WERI-Rb-1 (cell line): ENCODE results near the gene ULK1.
"Not testable (repeated sequence)": the region's sequence is repeated elsewhere in the genome, so short reads cannot be mapped to it uniquely, and the experiment has no call there.

Experiments
- DNase-seq: peaks from one replicate; pipeline ENCODE4 v3.0.0-alpha.2; 2020
- H3K27ac ChIP-seq: fragments of 250-450 bp; sonication (Bioruptor Pico); 2 replicates; pipeline ENCODE4 v1.5.1; 2020; ENCODE audit warnings: mild to moderate bottlenecking, moderate library complexity
- H3K27me3 ChIP-seq: fragments of 250-450 bp; sonication (Bioruptor Pico); 2 replicates; pipeline ENCODE4 v1.5.1; 2021; ENCODE audit warnings: mild to moderate bottlenecking, low read depth, moderate library complexity; ENCODE audit not compliant: insufficient read depth, severe bottlenecking
- H3K36me3 ChIP-seq: fragments of 250-450 bp; sonication (Bioruptor Pico); 2 replicates; pipeline ENCODE4 v1.5.1; 2020; ENCODE audit warnings: mild to moderate bottlenecking, moderate library complexity
- H3K4me3 ChIP-seq: 2 replicates; pipeline ENCODE4 v1.5.1; 2011; ENCODE audit warnings: low read depth, mild to moderate bottlenecking, control low read depth, low read length
- H3K9me3 ChIP-seq: fragments of 250-450 bp; sonication (Bioruptor Pico); 2 replicates; pipeline ENCODE4 v1.5.1; 2021; ENCODE audit warnings: mild to moderate bottlenecking, moderate library complexity; ENCODE audit not compliant: severe bottlenecking
- TF ChIP-seq, protein P1 (sequence below): IDR thresholded peaks from 2 replicates; pipeline ENCODE4 v1.5.1; 2011; ENCODE audit warnings: low read depth, mild to moderate bottlenecking, control low read depth, inconsistent platforms, low read length

ULK1 gene

DNA sequence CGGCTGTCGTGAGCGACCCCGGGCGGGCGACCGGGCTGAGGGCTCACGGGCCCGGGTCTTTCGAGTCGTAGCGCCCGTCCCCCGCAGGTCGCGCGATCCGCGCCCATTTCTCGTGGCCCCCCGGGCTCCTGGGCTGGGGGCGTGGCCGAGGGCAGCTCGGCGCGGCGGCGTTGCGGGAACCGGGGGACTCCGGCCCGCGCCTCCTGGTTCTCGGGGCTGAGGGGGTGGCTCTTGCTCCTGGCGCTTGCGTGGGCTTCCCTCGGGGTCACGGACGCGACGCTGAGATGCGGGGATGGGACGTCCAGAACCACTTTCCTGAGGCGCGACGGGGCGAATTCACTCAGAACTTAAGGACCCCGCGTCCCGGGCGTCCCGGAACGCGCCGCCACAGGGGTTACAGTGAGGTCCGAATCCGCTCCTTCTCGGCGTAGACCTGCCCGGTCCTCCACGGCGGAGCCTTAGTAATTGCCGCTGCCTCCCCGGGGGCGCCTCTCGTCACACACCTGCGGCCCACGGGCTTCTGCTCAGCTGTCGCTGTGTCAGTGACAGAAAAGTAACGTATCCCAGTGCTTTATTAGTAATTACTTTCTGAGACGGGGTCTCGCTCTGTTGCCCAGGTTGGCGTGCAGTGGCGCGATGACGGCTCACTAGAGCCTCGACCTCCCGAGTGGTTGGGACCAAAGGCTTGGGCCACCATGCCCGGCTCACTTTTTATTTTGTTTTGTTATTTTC is 55.9 kb downstream of the ULK1 start:
- TF ChIP-seq, protein P1, sequence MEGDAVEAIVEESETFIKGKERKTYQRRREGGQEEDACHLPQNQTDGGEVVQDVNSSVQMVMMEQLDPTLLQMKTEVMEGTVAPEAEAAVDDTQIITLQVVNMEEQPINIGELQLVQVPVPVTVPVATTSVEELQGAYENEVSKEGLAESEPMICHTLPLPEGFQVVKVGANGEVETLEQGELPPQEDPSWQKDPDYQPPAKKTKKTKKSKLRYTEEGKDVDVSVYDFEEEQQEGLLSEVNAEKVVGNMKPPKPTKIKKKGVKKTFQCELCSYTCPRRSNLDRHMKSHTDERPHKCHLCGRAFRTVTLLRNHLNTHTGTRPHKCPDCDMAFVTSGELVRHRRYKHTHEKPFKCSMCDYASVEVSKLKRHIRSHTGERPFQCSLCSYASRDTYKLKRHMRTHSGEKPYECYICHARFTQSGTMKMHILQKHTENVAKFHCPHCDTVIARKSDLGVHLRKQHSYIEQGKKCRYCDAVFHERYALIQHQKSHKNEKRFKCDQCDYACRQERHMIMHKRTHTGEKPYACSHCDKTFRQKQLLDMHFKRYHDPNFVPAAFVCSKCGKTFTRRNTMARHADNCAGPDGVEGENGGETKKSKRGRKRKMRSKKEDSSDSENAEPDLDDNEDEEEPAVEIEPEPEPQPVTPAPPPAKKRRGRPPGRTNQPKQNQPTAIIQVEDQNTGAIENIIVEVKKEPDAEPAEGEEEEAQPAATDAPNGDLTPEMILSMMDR = no peak
- H3K27ac ChIP-seq = peak overlapping the region; percentile 85
- H3K36me3 ChIP-seq = no peaks in the 10 kb centered on the region; the same call in 1 of the 2 replicates
- DNase-seq = peak; percentile 31
- no peaks in the 10 kb centered on the region for H3K27me3 ChIP-seq
- H3K4me3 ChIP-seq = peak overlapping the region; percentile 81
- H3K9me3 ChIP-seq = no peaks in the 10 kb centered on the region

DNA sequence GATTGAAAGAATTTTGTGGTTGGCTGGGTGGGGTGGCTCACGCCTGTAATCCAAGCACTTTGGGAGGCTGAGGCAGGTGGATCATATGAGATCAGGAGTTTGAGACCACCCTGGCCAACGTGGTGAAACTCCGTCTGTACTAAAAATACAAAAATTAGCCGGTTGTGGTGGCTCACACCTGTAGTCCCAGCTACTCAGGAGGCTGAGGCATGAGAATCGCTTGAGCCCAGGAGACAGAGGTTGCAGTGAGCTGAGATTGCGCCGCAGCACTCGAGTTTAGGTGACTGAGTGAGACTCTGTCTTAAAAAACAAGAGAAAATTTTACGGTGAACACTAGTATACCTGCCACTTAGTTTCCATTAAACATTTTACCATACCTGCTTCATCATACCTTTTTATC is 59.4 kb downstream of the ULK1 start:
- H3K27ac ChIP-seq = not testable (repeated sequence)

DNA sequence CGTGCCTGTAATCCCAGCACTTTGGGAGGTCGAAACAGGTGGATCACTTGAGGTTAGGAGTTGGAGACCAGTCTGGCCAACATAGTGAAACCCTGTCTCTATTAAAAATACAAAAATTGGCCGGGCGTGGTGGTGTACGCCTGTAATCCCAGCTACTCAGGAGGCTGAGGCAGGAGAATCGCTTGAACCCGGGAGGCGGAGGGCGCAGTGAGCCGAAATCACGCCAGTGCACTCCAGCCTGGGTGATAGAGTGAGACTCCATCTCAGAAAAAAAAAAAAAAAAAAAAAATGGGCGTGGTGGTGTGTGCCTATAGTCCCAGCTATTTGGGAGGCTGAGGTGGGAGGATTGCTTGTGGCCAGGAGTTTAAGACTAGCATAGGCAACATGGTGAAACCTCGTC is 60.0 kb downstream of the ULK1 start:
- H3K27me3 ChIP-seq, DNase-seq, H3K36me3 ChIP-seq, H3K4me3 ChIP-seq, H3K27ac ChIP-seq, H3K9me3 ChIP-seq: not testable (repeated sequence)

More for the DNA sequence above, 59.4 kb downstream of the ULK1 start:
- H3K9me3 ChIP-seq, H3K27me3 ChIP-seq, DNase-seq, H3K36me3 ChIP-seq, H3K4me3 ChIP-seq: not testable (repeated sequence)

DNA sequence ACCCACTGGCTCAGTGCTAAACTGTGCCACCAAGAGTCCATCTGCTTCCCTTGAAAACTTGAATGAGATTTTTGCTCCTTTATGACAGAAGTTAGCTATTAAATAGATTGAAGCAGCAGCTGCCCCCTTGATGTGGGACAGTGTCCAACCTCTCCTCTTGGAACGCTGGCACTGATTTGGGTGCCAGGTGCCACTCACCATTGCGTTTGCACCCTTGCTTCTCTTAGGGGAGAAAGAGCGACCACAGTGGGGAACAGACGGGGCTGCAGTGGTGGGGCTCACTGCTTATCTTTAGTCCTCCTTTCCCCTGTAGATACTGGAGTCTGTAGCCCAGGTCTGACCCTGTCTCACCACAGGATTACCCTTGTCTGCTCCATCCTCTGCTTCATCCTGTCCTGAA is 64.7 kb downstream of the ULK1 start:
- Histone ChIP-seq H3K9me3 (no peaks in the 10 kb centered on the region), H3K27ac (no peak overlapping the region), H3K4me3 (no peak overlapping the region), H3K27me3 (no peaks in the 10 kb centered on the region), H3K36me3 (peaks cover 17% of the 10 kb centered on the region)
- peak; percentile 24 for DNase-seq
- TF ChIP-seq, protein P1 = no peak

DNA sequence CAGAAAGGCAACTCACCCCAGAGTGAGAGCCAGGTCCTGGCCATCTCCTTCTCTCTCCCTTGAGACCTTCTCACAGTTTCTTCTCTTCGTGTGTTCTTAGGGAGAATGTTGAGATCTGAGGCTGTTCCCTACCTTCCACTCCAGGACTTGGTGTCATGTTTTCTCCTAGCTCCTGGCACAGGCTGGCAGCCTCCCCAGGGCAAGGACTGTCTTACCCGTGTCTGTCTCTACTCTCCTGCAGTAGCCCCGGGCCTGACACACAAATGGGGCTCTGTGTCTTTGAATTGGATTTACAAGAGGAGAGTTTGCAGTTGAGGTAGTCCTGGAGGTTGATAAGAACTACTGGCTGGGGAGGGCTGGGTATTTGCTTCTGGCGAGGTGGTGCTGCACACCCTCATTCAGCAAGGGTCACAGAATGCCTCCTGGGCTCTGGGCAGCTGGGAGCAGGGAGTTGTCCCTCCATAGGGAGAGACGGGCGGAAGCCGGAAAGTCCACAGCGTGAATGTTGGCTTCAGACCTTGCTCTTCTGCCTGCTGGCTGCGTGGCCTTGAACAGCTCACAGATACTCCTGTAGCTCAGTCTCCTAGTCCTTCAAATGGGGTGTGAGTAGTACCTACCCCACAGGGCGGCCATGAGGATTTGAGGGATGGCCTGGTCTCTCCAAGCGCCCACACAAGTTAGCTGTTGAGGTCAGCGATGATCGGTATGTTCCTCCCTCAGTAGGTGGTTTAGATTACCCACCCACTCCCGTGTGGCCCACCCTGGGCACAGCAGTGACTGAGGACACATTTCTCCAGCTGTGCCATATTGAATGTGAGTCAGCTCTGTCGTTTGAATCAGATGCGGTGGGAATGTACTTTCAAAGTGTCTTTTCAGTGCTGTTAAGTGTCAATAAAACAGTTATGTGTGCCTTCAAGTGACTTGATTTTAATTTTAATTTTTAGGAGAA is 65.5 kb downstream of the ULK1 start:
- TF ChIP-seq, protein P1 = no peak
- no peak for DNase-seq
- no peak overlapping the region for H3K4me3 ChIP-seq
- no peak overlapping the region for H3K27ac ChIP-seq
- H3K9me3 ChIP-seq = no peaks in the 10 kb centered on the region
- no peaks in the 10 kb centered on the region for H3K27me3 ChIP-seq
- peaks cover 22% of the 10 kb centered on the region for H3K36me3 ChIP-seq

DNA sequence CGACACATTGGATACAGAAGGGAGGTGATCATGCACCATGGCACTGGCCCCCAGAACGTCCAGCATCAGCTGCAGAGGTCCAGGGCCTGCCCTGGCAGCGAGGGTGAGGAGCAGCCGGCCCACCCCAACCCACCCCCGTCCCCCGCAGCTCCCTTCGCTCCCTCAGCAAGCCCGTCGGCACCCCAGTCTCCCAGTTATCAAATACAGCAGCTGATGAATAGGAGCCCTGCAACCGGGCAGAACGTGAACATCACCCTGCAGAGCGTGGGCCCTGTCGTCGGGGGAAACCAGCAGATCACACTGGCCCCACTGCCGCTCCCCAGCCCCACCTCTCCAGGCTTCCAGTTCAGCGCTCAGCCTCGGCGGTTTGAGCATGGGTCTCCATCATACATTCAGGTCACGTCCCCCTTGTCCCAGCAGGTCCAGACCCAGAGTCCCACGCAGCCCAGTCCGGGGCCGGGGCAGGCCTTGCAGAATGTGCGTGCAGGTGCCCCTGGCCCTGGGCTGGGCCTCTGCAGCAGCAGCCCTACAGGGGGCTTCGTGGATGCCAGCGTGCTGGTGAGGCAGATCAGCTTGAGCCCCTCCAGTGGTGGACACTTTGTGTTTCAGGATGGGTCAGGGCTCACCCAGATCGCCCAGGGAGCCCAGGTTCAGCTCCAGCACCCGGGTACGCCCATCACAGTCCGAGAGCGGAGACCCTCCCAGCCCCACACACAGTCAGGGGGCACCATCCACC is 66.3 kb downstream of the ULK1 start:
- not testable (repeated sequence) for H3K27me3 ChIP-seq, H3K4me3 ChIP-seq, H3K27ac ChIP-seq, H3K9me3 ChIP-seq, DNase-seq
- H3K36me3 ChIP-seq = peaks cover 24% of the 10 kb centered on the region

DNA sequence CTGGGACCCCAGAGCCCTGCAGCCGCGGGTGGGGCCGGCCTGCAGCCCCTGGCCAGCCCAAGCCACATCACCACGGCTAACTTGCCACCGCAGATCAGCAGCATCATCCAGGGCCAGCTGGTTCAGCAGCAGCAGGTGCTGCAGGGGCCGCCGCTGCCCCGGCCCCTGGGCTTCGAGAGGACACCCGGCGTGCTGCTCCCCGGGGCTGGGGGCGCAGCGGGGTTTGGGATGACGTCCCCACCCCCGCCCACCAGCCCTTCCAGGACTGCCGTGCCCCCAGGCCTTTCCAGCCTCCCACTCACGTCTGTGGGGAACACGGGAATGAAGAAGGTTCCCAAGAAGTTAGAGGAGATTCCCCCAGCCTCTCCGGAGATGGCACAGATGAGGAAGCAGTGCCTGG is 66.9 kb downstream of the ULK1 start:
- not testable (repeated sequence) for H3K27me3 ChIP-seq, H3K27ac ChIP-seq, H3K9me3 ChIP-seq, H3K4me3 ChIP-seq, DNase-seq
- peaks cover 24% of the 10 kb centered on the region for H3K36me3 ChIP-seq
